GM21526 (cell line): Measurements from ENCODE around the gene PNMA8A.
"Not testable (repeated sequence)": the region's sequence is repeated elsewhere in the genome, so short reads cannot be mapped to it uniquely, and the experiment has no call there.

Experiments used
- ATAC-seq: cut with Tn5 transposase; IDR thresholded peaks from one replicate; pipeline ENCODE4 v1.9.1; 2021; ENCODE audit warnings: moderate library complexity; ENCODE audit not compliant: unreplicated experiment, low FRiP score

Gene PNMA8A

DNA sequence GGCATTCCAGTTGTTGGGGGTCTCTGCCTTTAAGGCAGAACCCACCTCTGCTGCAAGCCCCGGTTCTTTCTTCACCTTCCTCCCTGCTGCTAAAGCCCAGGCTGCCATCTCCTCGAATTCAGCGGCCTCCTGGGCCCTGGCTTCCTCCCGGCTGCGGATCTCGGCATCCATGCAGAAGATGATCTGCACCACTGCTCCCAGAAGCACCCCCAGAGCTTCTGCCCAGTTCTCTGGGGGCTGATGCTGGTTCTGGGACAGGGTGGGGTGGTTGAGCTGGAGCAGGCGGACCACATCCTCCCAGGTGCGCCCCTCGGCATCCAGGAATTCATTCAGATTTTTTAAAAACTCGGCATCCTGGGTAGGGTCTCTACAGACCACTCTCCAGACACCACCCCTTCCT is 987 bp downstream of the PNMA8A start:
- ATAC-seq = no peak

DNA sequence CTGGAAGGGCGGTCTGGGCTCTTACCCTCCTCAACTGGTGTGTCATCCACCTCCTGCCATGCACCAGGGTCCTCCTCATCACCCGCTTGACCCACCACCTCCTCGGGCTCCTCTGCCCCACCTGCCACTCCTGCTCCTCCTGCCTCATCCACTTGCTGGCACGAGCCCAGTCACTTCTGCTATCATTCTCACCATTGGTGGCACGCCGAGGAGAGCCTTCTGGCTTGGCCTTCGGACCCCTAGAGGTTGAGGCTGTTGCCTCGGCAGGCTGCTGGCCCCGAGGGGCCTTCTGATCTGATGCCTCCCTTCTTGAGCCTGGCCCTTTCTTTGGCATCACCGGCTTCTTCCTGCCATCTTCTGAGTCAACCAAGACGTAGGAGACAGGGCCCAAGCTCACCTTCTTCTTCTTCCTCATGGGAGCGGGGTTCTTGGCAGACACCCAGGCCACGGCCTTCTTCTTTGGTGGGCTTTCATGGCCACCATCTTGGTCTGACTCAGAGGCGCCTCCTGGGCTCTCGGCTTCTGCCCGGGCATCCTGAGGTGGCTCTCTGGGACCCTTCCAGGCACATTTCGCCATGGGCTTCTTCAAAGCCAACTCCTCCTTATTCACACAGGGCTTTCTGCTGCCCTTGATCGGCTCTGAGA is 1.7 kb downstream of the PNMA8A start:
- no peak for ATAC-seq

DNA sequence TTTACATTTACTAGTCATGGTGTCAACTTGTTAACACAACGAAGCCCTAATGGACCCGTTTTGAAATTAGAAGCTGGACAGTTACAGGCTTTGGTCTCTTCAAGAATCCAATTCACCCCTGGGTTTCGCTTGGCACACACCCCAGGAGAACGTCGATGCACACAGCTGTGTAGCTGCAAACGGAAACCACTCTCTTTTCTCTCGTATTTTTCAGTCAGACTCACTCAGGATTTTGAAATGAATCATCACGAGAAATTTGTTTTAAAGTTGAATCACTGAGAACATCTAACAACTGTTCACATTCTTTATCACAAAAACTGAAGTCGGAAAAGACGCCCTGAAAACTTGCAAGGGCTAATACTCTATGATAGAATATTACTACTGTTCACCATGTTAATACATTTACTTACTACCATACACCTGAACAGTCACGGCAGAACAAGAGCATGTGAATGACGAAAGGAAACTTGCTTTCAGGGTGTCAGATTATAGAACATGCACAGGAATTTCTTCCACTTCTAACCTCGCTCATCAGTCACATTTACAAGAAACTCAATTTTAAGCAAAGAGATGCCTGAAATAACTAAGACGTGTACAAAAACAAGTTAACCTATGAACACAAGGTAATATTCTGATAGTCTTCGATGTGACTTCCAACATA is 4.7 kb downstream of the PNMA8A start:
- ATAC-seq = no peak

- ATAC-seq = no peak
Observed at GRCh38 chr19:46463516-46463915, 7.8 kb downstream of the PNMA8A start.

GRCh38 chr19:46461537-46461936 is 9.8 kb downstream of the PNMA8A start:
- ATAC-seq = no peak

DNA sequence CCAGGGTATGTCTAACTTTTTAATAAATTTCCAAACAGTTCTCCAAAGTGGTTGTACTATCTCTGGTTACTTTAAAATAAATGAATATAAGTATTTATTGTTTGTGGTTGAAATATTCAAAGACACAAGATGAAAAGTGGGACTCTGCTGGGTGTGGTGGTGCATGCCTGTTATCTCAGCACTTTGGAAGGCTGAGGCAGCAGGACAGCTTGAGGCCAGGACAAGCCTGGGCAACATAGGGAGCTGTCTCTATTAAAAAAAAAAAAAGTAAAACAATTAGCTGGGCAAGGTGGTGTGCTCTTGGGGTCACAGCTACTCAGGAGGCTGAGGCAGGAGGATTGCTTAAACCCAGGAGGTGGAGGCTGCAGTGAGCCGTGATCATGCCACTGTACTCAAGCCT is 10.4 kb downstream of the PNMA8A start:
- no peak for ATAC-seq

GRCh38 chr19:46460055-46460454 is 11.3 kb downstream of the PNMA8A start:
- ATAC-seq = no peak

- ATAC-seq = no peak
Observed at GRCh38 chr19:46456930-46457329, 14.4 kb downstream of the PNMA8A start.

DNA sequence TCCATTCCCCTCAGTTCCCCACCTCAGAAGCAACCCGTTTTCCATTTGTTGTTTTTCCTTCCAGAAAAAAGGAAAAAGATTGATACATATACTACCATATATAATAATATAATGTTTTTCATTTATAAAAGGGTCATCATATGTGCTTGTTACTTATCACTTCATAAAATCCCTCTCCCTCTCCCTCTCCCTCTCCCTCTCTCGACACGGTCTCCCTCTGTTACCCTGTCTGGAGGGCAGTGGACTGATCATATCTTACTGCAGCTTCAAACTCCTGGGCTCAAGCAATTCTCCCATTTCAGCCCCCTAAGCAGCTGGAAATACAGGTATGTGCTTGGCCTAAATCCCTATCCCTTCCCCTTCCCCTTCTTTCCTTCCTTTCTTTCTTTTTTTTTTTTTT is 17.1 kb downstream of the PNMA8A start:
- no peak for ATAC-seq

- ATAC-seq = no peak
Observed at GRCh38 chr19:46453661-46454060, 17.7 kb downstream of the PNMA8A start.

- ATAC-seq = no peak
Observed at GRCh38 chr19:46452186-46452585, 19.2 kb downstream of the PNMA8A start.

- ATAC-seq = no peak
Observed at GRCh38 chr19:46451352-46451751, 20.0 kb downstream of the PNMA8A start.

- ATAC-seq = no peak
Observed at GRCh38 chr19:46450737-46451136, 20.6 kb downstream of the PNMA8A start.

DNA sequence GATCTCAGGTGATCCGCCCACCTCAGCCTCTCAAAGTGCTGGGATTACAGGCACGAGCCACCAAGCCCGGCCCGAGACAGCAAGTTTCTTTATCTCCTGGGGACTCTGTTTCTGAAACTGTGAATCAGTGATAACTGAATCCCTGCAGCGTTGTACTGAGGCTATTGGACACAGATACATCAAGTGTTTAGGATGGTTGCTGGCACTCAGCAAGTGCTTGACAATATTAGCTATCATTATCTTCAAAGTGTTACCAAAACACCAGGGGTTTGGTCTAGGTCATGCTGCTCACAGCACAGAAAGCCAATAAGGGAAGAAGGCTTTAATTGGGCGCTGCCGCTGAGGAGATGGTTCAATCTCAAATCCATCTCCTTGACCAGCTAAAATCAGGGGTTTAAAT is 22.1 kb downstream of the PNMA8A start:
- no peak for ATAC-seq

- no peak for ATAC-seq
Observed at GRCh38 chr19:46448601-46449000, 22.8 kb downstream of the PNMA8A start.

DNA sequence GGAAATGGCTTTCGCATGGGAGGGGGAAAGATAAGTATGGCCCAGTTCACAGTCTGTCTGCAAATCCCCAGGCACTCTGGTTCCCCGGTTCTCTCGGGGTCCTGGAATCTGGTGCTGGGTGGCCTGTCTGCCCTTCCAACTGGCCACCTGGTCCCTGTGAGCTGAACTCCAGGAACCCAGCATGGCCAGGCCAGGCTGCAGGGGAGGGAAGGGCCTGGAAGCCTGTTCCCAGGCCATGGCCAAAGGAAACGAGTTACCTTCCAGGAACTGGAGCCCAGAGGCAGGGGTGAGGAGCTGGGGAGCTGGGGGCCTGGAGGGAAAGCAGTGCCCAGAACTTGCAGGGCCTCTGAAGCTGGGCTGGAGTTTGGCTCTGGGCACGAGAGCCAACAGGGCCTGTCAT is 23.5 kb downstream of the PNMA8A start:
- ATAC-seq = no peak

GRCh38 chr19:46447006-46447405 is 24.4 kb downstream of the PNMA8A start:
- no peak for ATAC-seq

GRCh38 chr19:46446021-46446420 is 25.3 kb downstream of the PNMA8A start:
- no peak for ATAC-seq

DNA sequence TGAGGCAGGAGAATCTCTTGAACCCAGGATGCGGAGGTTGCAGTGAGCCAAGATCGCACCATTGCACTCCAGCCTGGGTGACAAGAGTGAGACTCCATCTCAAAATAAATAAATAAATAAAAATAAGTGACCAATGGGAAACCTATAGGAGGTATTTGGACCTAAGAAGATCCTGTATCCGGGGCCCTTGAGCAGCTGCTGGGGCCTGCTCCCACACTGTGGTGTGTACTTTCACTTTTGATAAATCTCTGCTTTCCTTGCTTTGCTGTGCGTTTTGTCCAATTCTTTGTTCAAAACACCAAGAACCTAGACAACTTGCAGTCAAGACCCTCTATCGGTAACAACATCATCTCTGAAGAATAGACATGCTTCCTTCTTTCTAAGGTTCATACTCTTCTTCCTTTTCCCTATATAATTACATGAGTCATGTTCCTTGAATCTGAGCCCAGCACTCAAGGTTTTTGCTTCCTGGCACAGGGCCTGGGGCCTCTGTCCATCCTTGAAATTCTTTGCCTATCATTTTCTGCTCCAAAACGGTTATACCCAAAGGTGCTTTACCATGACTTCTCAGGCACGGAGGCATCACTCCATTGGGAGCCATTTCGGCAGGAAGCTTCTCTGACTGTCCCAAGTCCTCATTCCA is 28.4 kb downstream of the PNMA8A start:
- ATAC-seq = no peak

GRCh38 chr19:46441866-46442265 is 29.5 kb downstream of the PNMA8A start:
- no peak for ATAC-seq

- ATAC-seq = not testable (repeated sequence)
Observed at GRCh38 chr19:46435689-46436088, 35.7 kb downstream of the PNMA8A start.

GRCh38 chr19:46435009-46435408 is 36.4 kb downstream of the PNMA8A start:
- no peak for ATAC-seq
